Jurkat, Clone E6-1 (cell line): ENCODE results near the gene DLGAP4.

Experiments used
- DNase-seq: peaks from one replicate; pipeline ENCODE4 v3.0.0-alpha.2; 2011; ENCODE audit warnings: low read depth, low spot score
- H3K4me3 ChIP-seq: 2 replicates; pipeline ENCODE4 v1.5.1; 2011; ENCODE audit warnings: mild to moderate bottlenecking, low read length, control low read depth, moderate library complexity

The DLGAP4 gene

DNA sequence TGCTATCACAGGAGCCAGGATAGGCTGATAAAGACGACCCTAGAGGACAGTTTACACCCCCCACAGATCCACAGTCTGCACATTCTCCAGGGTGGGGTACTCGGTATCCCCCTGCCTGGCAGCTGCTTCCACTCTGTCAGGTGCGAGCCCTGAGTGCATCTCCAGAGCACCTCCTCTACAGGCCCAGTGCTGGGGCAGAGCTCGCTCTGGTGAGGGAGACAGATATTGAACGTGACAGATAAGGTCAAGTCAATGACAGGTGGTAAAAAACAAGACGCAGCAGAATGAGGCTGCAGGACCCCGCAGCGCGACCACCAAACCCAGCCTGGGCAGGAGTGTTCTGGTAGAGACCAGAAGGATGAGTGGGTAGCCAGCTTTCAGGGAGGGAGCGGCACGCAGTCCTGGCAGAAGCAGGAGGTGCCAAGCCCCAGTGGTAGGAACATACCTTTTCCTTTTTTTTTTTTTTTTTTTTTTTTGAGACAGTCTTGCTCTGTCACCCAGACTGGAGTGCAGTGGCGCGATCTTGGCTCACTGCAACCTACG is 222.8 kb downstream of the DLGAP4 start:
- no peak overlapping the region for H3K4me3 ChIP-seq
- DNase-seq: no peak

DNA sequence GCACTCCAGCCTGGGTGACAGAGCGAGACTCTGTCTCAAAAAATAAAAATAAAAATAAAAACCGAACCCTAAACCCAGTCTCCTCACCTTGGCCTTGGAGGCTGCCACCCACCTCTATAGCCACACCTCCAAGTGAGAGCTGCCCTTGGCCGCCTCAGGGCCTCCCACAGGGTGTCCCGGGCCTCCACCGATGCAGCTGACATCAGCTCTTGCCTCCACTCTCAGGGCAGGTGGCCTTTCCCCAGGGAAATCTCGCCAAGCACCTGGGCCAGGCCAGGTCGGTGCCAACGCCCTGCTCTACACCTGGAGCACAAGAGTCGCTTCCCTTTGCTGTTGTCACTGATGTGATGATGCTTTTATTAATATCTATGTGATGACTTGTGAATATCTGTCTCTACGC is 226.2 kb downstream of the DLGAP4 start:
- no peak for DNase-seq
- no peak overlapping the region for H3K4me3 ChIP-seq

DNA sequence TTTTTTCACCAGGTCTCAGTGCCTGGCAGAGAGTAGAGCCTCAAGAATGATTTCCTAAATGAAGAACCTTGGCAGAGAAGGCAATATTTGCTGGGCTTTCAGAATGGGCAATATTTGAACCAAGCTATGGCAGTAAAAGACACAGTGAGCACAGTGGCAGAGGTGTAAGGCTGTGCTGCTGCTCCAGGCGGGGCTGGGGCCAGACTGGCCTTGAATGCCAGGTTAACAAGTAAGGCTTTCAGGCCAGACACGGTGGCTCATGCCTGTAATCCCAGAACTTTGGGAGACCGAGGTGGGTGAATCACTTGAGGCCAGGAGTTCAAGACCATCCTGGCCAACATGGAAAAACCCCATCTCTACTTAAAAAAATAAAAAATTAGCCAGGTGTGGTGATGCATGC is 226.7 kb downstream of the DLGAP4 start:
- DNase-seq: no peak
- H3K4me3 ChIP-seq: no peak overlapping the region

DNA sequence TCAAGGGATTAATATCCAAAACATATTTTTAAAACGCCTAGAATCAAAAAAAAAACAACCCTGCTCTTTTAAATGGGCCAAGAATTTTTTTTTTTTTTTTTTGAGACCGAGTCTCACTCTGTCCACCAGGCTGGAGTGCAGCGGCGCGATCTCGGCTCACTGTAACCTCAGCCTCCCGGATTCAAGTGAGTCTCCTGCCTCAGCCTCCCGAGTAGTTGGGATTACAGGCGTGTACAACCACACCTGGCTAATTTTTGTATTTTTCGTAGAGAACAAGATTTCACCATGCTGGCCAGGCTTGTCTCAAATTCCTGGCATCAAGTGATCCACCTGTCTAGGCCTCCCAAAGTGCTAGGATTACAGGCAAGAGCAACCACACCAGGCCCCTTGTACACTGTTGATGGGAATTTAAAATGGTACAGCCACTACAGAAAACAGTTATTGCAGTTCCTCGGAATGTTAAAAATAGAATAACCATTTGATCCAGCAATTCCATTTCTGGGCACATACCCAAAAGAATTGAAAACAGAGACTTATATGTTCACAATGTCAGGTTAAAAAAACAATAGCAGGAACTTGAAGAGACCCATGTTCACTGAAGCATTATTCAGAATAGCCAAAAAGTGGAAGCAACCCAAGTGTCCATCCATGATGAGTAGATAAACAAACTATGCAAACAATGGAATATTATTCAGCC is 232.0 kb downstream of the DLGAP4 start:
- no peak for DNase-seq
- H3K4me3 ChIP-seq: no peak overlapping the region

DNA sequence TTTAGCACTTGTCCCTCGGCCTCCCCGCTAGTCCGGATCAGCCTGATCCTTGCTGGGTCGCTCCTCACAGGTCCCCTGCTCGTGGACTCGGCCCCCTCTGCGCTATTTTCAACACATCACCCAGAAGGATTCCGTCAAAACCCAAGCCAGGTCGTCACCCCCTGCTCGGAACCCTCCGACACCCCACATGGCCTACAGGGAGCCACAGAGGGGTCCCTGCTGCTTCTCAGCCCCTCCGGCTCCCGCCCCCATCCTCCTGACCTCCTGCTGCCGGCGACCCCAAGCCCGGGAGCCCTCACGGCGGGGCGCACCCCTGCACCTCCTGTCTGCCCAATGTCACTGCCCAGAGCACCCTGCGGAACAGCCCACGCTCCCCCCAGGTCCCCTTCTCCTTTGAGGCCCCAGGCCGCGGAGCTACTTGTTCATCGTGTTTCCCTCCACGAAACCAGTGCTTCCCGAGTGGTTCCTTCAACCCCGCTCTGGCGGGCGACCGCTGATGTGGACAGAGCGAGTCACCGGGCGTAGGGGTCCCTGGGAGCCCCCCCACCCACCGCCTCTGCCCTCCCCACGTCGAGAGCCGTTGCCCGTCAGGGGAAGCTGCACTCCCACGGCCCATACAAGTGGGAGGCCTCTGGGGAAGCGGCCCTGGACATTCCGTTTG is 234.5 kb downstream of the DLGAP4 start:
- no peak overlapping the region for H3K4me3 ChIP-seq

DNA sequence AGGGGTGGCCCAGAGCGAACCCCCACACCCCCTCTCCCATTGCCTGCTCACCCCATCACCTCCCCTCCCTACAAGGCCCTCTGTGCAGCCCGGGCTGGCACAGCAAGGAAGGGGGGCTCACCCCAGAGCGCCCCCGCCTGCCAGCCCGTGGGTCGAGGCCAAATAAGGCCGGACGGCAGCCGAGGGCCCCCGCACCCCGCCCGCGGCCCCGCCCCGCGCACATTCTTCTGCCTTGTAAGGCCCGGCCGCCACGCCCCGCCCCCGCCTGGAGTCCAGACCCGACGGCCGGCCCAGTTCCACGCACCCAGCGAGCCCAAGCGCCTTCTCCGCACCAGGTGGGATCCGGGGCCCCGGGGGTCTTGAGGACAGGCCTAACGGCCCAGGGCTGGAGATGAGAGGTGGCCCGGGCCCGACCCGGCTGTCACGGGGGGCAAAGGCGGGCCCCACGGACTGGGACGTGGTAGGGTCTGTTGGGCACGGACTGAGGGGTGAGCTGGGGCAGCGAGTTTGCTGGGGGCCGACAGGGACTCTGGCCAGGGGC is 235.2 kb downstream of the DLGAP4 start, which contains the start of gene MYL9:
MYL9 (plus strand) TSS at position 293 of the 541 bp plus-strand sequence. CDS start 3,366 bp downstream, outside the sequence.
- no peak within 1 kb of the TSS for H3K4me3 ChIP-seq
- no peak for DNase-seq

More for the DNA sequence above, 234.5 kb downstream of the DLGAP4 start:
- no peak for DNase-seq

DNA sequence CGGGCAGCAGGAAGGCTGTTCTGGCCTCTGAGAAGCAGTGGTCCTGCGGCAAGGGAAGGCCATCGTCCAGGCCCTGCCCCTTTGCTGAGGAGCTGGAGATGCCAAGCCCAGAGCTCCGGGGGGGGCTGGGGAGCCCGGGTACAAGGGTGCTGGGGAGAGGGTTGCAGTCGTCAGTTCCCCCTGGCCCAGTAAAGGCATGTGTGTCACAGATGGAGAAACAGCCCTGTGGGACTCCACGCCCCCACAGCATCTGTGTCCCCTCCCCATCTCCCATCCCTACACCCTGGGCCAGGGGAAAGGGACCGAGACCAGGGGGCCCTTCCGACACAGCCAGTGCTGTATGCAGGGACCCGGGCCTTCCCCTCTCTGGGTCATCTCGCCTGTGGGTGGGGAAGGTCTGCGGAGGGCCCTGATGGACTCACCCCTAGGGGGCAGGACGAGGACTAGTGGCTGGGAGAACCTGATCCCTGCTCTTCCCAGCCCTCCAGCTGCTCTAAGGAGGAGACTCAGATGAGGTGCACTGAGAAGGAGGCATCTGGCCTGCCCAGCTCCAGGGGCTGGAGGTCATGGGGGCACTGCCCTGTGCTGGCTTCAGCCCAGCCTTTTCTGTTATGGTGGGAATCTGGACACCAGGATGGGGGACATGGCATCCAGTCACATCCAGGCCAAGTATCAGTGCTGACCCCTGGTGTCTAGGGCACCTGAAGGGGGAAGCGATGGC is 235.8 kb downstream of the DLGAP4 start:
- no peak for DNase-seq
- H3K4me3 ChIP-seq: no peak overlapping the region

DNA sequence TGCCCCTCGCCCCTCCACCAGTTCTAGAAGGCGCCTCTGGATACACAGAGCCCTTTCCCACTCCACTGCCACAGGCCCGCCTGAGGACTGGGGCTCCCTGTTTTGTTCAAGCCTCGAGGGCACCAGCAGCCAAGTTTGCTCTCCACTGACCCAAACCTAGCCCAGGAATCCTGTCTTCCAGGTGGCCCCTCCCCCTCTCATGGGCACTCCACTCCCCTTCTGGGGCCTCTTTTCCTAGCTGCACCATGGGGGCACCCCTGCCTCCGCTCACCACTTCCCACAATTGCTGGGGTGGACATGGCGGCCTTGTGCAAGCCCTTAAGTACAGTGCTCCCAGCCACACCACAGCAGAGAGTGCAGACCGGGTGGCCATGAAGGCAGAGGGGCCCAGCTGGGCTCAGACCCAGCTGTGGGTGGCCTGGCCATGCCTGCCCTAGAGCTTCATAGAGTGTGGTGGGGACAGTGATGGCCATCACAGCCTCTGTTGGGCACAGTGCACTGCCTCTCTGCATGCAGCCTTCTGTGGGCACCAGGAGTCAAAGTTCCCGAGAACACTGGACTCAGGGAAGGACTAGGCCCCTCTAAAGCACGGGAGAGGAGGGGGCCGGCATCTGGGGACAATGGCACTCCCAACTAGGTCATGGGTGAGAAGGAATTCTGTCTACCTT is 236.5 kb downstream of the DLGAP4 start:
- no peak for DNase-seq
- H3K4me3 ChIP-seq: no peak overlapping the region

DNA sequence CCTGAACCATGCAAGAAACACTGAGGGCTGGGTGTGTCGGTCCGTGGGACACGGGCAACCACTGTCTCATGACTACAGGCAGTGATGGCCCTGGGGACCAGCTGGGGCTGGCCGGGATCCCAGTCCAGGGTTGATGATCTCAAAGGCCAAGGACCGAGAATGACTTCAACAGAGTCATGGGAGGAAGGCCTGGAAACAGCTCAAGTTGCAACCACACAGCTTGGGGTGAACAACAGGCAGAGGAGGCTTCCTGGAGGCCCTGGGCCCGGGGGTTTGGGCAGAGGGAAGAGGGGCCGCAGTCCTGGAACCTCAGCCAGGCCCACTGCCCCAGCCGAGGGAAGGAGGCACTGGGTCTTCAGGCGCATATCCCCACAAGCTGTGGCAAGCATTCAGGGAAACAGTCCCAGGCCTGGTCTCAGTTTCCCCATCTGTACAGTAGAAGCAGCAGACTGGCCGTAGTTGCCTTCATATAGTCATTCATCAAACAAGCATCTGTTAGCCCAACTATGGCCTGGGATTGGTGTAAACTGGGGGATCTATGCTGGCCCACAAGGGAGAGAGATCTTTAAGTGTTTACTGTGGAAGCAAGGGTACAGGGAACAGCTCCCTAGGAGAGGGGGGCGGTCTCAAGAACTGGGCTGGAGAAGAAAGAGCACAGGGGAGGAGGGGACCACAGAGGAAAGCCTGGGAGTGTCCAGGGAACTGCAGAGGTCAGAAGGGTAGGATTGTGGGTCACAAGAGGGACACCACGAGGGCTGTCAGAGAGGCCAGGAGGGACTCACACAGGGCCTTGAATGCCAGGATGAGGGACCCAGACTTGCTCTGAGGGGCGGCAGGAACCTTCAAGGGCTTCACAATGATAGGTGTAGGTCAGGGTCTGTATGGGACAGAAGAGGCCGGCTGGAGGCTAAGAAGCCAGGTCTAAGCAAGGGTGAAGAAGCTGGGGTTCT is 237.3 kb downstream of the DLGAP4 start:
- no peak for DNase-seq
- H3K4me3 ChIP-seq: no peak overlapping the region

DNA sequence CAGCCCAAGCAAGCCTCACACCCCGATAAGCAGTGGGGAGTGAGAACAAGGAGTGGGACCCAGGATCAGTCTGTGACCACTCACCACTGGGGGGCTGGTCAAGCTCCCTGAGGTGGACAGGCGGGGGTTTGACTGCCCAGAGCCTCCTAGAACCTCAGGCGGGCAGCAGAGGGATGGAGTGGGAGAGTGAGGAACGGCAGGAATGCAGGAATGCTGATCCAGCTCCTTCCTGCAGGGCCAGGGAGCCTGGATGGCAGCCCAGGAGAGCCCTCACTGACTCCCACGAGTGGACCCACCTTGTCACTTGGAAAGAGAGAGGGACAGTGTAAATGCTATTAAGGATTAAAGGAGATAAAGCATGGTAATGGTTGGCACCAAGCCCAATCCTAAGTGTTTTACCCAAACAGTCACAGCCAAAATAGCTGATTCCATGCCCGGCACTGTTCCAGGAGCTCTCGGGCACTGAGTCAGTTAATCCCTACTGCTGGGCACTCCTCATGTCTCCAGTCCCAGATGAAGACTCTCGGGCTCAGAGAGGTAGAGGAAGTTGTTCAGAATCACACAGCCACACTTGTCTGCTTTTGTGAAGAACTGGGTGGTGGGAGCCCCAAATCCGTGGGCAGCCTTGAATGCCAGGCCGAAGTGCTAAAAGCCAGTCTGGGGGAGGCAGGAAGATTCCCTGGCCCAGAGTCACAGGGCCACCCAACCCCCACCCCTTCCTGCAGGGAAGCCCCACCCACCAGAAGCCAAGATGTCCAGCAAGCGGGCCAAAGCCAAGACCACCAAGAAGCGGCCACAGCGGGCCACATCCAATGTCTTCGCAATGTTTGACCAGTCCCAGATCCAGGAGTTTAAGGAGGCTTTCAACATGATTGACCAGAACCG is 238.2 kb downstream of the DLGAP4 start:
- DNase-seq: no peak

DNA sequence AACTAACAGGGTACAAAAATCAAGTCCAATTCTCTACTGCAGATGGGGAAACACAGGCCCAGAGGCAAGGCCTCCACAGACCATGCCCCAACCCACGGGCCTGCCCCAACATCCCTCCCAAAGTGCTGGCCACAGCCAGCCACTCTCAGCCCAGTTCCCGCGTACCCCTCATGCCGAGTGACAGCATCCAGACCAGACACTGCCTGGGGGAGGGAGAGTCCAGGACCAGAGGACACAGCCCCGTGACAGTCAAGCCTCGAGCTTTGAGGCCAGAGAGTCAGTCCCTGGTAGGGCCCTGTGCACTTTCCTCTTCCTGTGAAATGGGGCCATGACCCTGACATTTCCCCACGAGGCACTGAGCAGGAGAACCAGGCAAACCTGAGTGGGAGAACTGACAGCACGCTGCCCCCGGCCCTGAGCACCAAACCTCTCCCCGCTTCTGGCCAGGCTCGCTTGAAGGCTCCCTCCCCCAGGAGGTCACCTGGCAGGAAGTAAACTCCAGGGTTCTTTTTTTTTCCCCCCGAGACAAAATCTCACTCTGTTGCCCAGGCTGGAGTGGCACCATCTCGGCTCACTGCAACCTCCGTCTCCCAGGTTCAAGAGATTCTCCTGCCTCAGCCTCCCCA is 240.1 kb downstream of the DLGAP4 start:
- DNase-seq: no peak
- H3K4me3 ChIP-seq: no peak overlapping the region

More for the DNA sequence above, 238.2 kb downstream of the DLGAP4 start:
- no peak overlapping the region for H3K4me3 ChIP-seq

DNA sequence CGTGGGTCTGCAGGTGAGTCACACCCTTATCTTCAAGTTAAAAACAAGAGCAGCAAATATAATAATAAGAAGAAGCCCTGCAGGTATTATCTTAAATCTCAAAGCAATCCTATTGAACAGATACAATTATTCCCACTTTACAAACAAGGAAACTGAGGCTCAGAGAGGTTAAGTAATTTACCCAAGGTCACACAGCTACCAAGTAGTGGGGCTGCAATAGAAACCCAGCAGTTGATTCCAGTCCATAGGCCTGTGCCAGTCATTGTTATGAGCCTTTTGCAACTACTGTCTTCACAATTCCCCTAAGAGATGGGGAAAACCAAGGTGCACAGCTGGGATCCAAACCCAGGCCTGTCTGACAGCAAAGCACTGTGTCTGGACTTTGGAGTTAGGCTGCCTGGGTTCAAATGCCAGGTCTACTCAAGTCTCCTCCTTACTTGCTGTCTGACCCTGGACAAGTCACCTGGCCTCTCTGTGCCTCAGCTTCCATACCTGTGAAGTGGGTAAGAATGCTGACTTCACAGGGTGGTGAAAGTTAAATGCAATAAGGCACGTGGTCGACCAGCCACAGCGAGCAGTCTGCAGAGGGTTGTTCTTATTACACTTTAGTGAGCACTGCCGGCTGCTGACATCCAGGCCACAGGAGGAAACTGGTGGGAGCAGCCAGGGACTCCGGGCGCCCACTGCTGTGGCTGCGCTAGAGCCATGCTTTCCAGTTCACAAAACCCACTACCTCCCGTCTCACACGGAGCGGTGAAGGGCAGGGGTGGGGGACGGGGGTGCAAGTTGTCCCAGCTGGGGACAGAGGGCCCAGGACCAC is 241.3 kb downstream of the DLGAP4 start:
- H3K4me3 ChIP-seq: no peak overlapping the region
- DNase-seq: no peak

DNA sequence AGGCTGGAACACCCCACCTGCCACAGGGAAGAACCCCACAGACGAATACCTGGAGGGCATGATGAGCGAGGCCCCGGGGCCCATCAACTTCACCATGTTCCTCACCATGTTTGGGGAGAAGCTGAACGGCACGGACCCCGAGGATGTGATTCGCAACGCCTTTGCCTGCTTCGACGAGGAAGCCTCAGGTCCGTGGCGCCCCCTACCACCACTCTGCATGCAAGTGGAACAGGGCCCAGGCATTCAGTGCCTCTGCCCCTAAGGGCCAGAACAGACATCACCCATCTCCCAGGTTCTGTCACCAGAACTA is 241.8 kb downstream of the DLGAP4 start:
- no peak for DNase-seq
- no peak overlapping the region for H3K4me3 ChIP-seq

DNA sequence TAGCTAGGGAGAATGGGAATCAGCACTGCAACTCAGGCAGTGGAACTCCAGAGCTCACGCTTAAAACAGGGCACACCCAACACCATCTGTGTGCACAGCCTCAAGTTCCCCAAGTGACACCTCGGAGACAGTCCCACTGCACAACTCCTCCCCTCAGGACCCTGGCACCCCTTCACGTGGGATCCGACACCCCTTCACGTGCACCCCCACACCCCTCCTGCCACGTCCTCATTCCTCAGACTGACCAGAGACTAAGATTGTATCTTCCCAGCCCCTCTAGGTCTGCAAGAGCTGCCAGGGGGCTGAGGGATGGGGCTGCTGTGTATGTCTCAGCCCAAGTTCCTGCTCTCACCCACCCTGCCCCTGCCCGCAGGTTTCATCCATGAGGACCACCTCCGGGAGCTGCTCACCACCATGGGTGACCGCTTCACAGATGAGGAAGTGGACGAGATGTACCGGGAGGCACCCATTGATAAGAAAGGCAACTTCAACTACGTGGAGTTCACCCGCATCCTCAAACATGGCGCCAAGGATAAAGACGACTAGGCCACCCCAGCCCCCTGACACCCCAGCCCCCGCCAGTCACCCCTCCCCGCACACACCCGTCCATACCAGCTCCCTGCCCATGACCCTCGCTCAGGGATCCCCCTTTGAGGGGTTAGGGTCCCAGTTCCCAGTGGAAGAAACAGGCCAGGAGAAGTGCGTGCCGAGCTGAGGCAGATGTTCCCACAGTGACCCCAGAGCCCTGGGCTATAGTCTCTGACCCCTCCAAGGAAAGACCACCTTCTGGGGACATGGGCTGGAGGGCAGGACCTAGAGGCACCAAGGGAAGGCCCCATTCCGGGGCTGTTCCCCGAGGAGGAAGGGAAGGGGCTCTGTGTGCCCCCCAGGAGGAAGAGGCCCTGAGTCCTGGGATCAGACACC is 242.8 kb downstream of the DLGAP4 start:
- no peak for DNase-seq
- no peak overlapping the region for H3K4me3 ChIP-seq

DNA sequence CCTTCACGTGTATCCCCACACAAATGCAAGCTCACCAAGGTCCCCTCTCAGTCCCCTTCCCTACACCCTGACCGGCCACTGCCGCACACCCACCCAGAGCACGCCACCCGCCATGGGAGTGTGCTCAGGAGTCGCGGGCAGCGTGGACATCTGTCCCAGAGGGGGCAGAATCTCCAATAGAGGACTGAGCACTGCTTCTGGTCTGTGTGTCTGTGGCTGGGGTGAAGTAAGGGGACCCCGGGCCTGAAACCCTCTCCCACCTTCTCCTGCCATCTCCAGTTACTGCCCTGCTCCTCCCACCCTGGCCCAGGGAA is 243.4 kb downstream of the DLGAP4 start:
- DNase-seq: no peak
- no peak overlapping the region for H3K4me3 ChIP-seq
